ENCODE measurements around the gene ST6GALNAC6.
A peak's percentile ranks its signal among the peaks of the same experiment; 100 is the strongest.

The ST6GALNAC6 gene

DNA sequence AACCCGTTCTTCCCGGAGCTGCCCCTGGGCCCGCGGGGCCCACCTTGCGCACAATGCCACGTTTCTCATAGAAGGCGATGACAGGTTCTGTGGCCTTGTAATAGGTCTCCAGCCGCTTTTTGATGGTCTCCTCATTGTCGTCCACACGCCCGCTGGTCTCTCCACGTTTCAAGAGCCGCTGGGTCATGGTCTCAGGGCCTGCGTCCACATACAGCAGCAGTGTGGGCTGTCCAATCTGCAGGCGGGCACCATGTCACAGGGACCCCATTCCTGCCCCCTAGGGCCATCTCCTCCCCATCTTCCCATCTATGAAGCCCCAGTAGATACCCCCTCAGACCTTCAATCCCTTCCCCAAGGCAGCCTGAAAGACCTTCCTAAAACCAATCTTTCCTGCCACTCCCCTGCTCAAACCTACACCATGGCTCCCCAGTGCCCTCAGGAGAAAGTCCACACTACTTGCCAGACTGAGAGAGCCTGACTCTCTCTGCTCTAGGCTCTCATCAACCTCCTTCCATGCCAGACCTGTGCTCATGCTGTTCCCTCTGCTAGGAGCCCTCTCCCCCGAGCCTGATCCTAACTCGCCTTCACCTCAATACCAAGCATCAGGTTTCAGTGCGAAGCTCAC, 31.0 kb downstream of the ST6GALNAC6 start:
- no peak overlapping the region for H3K4me3 Mint-ChIP-seq
- peak overlapping the region; percentile 48 for H3K27ac Mint-ChIP-seq
- H3K9me3 Mint-ChIP-seq: no peaks in the 10 kb centered on the region
- DNase-seq (ENCODE audit: low spot score in 2 of 2) (no peak), ATAC-seq (no peak)
- peaks cover 6% of the 10 kb centered on the region for H3K36me3 Mint-ChIP-seq
- peaks cover 30% of the 10 kb centered on the region for H3K4me1 Mint-ChIP-seq

DNA sequence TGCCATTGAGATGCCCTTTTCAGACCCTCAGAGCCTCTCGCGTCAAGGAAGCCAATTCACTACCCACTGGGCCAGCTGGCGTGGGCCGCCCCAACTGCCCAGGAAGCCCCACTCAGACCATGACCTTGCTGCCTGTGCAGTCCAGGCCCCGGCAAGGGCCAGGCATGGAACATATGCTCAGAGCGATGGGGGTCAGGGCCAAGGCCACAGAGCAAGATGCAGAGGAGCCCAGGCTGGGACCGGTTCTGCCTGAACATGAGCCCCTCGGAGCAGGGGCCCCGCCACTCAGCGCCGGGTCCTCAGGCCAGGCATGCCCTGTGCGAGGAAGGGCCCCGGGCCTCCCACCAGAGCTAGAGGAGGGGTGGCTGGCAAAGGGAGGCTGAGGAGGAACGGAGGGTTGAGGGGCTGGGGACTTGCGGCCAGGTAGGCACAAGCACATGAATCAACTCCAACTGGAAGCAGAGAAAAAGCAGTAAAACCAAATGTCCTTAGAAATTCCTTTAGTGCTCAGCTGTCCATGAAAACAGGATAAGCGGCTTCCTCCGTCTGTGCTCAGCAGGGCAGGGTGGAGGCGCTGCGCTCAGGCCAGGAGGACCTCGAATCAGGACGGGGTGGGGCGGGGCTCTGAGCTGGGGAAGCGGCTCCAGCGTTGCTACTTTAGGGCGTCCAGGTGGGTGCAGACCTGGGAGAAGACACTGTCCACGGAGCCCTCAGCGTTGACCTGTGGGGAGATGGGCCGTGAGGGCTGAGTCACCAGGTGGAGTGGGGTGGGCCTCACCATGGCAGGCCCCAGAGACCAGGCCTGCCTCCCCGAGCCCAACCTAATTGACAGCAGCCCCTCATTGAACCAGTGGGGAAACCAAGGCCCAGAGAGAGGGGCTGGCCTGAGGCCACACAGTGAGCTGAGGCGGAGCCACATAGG, 31.8 kb downstream of the ST6GALNAC6 start:
- H3K9me3 Mint-ChIP-seq: no peaks in the 10 kb centered on the region
- no peak overlapping the region for H3K27ac Mint-ChIP-seq

DNA sequence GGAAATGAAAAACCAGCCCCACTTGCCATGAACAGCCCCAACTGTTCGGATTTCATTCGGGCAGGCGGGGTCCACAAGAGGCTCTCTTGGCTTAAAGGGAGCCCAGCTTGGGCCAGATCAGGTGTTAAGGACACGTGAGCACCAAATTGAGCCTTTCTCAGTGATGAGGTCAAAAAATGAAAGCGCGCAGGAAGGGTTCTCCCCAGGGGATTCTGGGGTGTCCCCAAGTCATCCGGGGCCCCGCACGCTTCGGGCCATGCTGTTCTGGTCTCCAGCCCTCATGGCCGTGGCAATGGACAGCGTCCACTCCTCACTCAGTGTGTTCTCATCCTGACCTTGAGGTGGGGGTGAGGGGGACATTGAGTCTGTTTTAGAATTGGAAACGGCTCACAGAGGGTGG, 32.9 kb downstream of the ST6GALNAC6 start:
- no peak overlapping the region for H3K27ac Mint-ChIP-seq
- H3K4me3 Mint-ChIP-seq: no peak overlapping the region
- no peaks in the 10 kb centered on the region for H3K9me3 Mint-ChIP-seq
- DNase-seq (ENCODE audit: low spot score in 2 of 2) (no peak), ATAC-seq (no peak)
- H3K36me3 Mint-ChIP-seq: no peaks in the 10 kb centered on the region
- H3K4me1 Mint-ChIP-seq: peaks cover 41% of the 10 kb centered on the region

More for the DNA sequence above, 31.8 kb downstream of the ST6GALNAC6 start:
- DNase-seq (ENCODE audit: low spot score in 2 of 2) (no peak), ATAC-seq (no peak)
- Mint-ChIP-seq H3K36me3 (peaks cover 6% of the 10 kb centered on the region), H3K4me3 (no peak overlapping the region), H3K4me1 (peaks cover 36% of the 10 kb centered on the region)

DNA sequence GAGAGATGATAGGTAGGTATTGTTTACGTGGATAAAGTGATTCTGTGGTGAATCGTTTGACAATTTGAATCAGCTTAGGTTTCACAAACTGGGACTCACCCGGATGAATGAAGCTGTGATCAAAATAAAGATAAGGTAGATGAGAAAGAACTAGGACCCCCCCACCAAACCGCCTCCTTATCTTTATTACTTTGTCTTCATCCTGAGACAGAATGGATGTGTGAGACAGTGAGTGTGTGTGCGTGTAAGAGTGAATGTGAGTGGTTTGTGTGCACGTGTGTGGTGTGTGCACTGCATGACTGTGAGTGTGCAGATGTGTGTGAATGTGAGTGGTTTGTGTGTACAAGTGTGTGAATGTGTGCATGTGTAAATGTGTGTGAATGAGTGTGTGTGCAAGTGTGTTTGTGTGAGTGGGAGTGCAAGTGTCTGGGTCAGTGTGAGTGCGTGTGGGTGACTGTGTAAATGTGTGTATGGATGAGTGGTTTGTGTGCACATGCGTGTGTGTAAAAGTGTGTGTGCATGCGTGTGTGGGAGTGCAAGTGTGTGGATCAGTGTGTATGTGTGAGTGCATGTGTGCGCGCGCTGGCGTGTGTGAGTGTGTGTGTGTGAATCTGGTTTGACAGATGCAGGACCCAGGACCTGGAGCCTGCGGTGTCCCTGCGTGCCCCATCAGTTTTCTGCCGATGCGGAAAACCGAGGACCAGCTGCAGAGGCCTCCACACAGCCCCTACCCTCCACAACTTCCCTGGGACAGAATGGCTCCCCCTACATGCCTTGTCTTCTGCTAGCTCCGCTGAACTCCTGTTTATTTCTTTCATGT, 33.5 kb downstream of the ST6GALNAC6 start:
- H3K4me3 Mint-ChIP-seq: no peak overlapping the region
- no peaks in the 10 kb centered on the region for H3K36me3 Mint-ChIP-seq
- peak overlapping the region; percentile 29 for H3K27ac Mint-ChIP-seq
- ATAC-seq: peak; percentile 77
- DNase-seq (ENCODE audit: low spot score in 2 of 2): no peak
- H3K9me3 Mint-ChIP-seq: no peaks in the 10 kb centered on the region
- H3K4me1 Mint-ChIP-seq: peaks cover 44% of the 10 kb centered on the region

DNA sequence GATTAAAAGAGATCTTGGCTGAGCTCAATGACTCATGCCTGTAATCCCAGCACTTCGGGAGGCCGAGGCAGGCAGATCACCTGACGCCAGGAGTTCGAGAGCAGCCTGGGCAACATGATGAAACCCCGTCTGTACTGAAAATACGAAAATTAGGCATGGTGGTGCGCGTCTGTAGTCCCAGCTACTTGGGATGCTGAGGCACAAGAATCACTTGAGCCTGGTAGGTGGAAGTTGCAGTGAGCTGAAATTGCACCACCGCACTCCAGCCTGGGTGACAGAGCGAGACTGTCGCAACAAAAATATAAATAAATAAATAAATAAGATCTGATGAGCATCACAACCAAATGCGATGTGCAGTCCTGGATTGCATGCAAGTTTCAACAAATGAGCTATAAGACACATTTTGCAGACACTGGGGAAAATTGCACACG, 36.2 kb downstream of the ST6GALNAC6 start:
- ATAC-seq (no peak), DNase-seq (ENCODE audit: low spot score in 2 of 2) (no peak)
- Mint-ChIP-seq H3K27ac (peak overlapping the region; percentile 97), H3K4me1 (peaks cover 51% of the 10 kb centered on the region), H3K9me3 (no peaks in the 10 kb centered on the region), H3K4me3 (no peak overlapping the region), H3K36me3 (no peaks in the 10 kb centered on the region)

DNA sequence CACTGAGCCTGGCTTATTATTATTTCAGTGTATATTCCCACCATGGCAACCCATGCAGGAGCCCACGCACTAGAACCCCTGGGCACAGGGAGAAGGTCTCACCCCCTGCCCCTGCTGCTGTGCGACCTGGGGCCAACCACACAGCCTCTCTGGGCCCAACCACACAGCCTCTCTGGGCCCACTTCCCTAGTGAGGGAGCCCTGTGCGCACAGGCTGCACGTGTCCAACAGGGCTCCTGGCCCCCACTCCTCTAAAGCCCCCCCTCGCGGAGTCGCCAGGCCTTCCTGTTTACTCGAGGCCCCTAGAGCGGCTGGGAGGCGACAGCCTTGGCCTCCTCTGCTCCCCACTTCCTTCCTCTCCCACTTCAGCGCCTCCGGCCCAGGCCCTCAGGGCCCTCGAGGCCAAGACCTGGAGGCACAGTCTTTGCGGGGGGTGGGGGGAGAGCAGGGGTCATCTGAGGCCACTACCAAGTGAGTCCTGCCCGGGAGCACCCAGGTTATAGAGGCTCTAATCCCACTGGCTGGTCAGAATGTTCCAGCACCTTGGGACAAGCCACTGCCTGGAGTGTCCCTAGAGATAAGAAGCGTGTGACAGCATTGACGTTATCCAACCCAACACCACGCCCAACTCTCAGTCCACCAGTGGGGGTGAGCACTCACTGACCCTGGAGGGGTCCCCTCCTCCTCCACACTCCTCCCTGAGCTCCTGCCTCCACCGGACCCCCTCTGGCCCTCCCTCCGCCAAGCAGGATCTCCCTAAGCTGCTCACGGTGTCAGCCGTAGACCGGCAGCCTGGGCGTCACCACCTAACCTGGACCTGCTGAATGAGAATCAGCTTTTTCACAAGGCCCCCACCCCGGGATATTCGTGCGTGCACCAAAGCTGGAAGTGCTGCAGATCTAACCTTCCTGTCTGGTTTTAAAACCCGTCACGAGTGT, 37.1 kb downstream of the ST6GALNAC6 start:
- Mint-ChIP-seq H3K27ac (peak overlapping the region; percentile 97), H3K4me3 (peak overlapping the region; percentile 38), H3K9me3 (no peaks in the 10 kb centered on the region), H3K4me1 (peaks cover 55% of the 10 kb centered on the region), H3K36me3 (no peaks in the 10 kb centered on the region)
- ATAC-seq: peak; percentile 57
- DNase-seq (ENCODE audit: low spot score in 2 of 2): peak; percentile 25 to 74

DNA sequence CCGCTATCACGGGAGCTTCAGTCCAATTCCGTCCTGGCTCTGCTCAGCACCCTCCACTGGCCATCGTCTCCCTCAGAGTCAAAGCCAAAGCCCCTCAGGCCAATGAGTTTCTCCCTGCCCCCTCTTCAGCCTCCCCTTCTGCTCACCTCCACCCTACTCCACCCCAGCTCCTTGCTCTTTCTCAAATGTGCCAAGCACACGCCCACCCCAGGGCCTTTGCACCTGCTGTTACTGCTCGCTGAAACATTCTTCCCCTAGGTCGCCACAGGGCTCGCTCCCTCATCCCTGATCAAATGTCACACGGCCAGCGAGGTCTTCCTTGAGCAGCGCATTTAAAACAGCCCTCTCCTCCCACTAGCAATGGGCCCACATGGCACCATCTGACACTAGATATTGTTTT, 38.6 kb downstream of the ST6GALNAC6 start:
- Mint-ChIP-seq H3K36me3 (no peaks in the 10 kb centered on the region), H3K27ac (peak overlapping the region; percentile 97)
- no peak for DNase-seq (ENCODE audit: low spot score in 2 of 2)

DNA sequence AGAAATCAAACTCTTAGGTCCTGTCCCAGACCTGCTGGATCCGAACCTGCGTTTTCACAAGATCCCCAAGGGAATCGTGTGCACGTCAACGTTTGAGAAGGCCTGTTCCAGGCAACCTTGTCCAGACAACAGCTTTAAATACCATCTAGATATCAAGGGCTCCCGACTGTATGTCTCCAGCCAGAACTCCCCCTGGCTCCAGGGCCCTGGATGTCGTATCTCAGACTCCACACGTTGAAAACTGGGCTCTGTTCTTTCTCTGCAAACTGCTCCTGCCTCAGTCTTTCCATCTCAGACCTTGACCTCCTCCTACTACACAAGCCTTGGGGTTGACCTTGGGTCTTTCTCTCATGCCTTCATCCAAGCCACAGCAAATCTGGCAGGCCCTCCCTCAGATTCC, 39.1 kb downstream of the ST6GALNAC6 start:
- peak overlapping the region; percentile 97 for H3K27ac Mint-ChIP-seq
- peaks cover 51% of the 10 kb centered on the region for H3K4me1 Mint-ChIP-seq
- H3K36me3 Mint-ChIP-seq: no peaks in the 10 kb centered on the region
- ATAC-seq (no peak), DNase-seq (ENCODE audit: low spot score in 2 of 2) (no peak)
- no peaks in the 10 kb centered on the region for H3K9me3 Mint-ChIP-seq
- no peak overlapping the region for H3K4me3 Mint-ChIP-seq

More for the DNA sequence above, 38.6 kb downstream of the ST6GALNAC6 start:
- ATAC-seq: no peak
- Mint-ChIP-seq H3K9me3 (no peaks in the 10 kb centered on the region), H3K4me1 (peaks cover 54% of the 10 kb centered on the region), H3K4me3 (no peak overlapping the region)

DNA sequence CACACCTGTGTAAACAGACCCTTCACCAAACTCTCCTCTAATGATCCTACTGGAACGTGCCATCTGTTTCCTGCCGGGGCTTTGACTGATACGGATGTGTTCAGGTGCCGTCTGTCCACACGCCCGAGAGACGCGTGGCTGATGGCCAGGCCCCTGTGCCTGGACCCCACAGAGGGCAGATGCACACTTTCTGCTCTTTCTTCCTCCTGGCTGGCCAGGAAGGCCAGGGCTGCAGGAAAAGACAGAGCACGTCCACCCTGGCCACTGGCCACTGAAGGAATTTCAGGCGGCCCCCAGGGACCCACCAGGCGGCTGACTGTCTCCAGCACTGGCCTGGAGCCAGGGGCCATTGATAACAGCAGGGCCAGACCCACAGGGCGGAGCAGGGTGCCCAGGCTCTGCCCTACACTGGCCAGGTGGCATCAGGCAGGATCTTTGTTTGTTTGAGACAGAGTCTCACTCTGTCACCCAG, 41.3 kb downstream of the ST6GALNAC6 start:
- H3K36me3 Mint-ChIP-seq: no peaks in the 10 kb centered on the region
- H3K4me3 Mint-ChIP-seq: no peak overlapping the region
- H3K27ac Mint-ChIP-seq: peak overlapping the region; percentile 86
- ATAC-seq (no peak), DNase-seq (ENCODE audit: low spot score in 2 of 2) (no peak)
- no peaks in the 10 kb centered on the region for H3K9me3 Mint-ChIP-seq
- H3K4me1 Mint-ChIP-seq: peaks cover 43% of the 10 kb centered on the region

DNA sequence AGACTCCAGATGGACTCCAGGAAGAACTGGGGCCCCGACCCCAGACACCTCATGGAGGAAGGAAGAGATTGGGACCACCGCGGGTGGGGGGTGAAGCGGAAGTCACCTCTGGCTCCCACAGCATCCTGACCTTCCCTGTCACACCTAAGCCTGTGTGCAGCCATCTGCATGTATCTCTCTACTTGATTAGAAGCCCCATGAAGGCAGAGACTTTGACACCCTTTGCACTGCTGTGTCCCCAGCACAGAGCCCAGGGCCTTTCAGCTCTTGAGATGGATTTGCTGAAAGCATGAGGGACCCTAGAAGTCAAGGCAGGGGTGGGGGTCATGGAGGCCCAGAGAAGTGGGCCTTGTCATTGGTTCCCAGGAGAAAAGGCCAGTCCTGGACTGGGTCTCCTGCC, 42.1 kb downstream of the ST6GALNAC6 start:
- DNase-seq (ENCODE audit: low spot score in 2 of 2) (no peak), ATAC-seq (no peak)
- no peak overlapping the region for H3K4me3 Mint-ChIP-seq
- H3K36me3 Mint-ChIP-seq: no peaks in the 10 kb centered on the region
- H3K9me3 Mint-ChIP-seq: no peaks in the 10 kb centered on the region
- no peak overlapping the region for H3K27ac Mint-ChIP-seq
- peaks cover 35% of the 10 kb centered on the region for H3K4me1 Mint-ChIP-seq

DNA sequence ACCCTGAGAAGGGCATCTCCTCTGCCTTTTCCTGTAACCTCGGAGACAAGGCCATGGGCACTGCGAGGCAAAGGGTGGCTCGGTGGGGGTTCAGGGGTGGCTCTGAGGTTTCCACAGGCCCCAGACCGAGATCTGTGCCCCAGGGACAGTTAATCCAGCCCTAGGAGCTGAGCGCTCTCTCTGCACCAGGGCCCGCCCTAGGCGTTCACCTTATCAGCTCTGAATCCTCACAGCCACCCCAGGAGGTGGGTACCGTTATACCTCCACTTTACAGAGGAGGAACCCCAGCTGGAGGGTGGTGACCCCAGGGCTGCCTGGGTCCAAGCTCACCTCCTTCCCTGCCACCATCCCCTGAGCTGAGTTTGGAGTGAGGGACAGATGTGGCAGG, 42.7 kb downstream of the ST6GALNAC6 start:
- Mint-ChIP-seq H3K9me3 (no peaks in the 10 kb centered on the region), H3K4me1 (peaks cover 30% of the 10 kb centered on the region), H3K36me3 (no peaks in the 10 kb centered on the region), H3K4me3 (no peak overlapping the region), H3K27ac (no peak overlapping the region)
- ATAC-seq (no peak), DNase-seq (ENCODE audit: low spot score in 2 of 2) (no peak)

DNA sequence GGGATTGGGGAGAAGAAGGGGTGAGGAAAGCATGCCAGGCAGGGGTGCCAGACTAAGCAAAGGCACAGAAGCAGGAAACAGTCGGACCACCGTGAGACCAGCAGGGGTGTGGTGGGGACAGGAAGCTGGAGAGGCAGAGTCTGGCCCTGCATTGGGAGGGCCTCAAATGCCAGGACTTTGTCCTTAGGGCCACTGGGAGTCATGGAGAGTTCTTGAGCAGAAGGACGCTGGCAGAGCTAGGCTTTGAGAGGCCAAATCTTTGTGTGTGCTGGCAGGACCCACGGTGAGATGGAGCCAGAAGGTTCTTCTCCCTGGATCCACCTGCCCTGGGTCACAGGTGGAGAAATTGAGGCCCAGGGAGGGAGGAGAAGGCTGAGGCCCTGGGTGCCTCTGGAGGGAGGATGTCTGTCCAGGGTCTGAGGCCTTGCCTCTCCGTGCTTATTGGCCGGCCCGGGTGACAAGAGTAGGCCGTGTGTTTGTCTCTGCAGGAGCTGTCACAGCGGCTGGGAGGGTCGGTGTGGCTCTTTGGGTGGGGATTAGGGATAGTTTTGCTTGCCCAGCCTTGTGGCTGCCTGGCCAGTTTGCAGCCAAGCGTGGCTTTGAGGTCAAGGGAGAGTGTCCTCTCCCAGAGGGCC, 43.2 kb downstream of the ST6GALNAC6 start:
- Mint-ChIP-seq H3K36me3 (no peaks in the 10 kb centered on the region), H3K27ac (peak overlapping the region; percentile 74), H3K4me1 (peaks cover 25% of the 10 kb centered on the region), H3K4me3 (no peak overlapping the region), H3K9me3 (no peaks in the 10 kb centered on the region)
- DNase-seq (ENCODE audit: low spot score in 2 of 2) (no peak), ATAC-seq (no peak)

DNA sequence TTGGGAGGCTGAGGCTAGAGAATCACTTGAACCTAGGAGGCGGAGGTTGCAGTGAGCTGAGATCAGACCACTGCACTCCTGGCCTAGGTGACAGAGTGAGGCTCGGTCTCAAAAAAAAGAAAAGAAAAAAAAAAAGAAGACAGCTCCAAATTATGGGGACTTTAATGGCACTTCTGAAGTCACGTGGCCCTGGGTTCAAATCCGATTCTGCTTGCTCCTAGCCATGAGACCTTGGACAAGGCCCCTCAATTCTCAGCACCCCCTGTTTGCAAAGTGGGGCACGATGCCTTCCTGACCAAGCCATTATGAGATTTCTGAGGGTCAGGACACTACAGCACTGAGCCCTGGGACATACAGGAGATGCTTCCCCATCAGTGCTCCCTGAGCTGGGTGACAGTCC, 43.9 kb downstream of the ST6GALNAC6 start:
- no peaks in the 10 kb centered on the region for H3K36me3 Mint-ChIP-seq
- ATAC-seq: no peak
- DNase-seq (ENCODE audit: low spot score in 2 of 2): no peak
- no peaks in the 10 kb centered on the region for H3K9me3 Mint-ChIP-seq
- H3K4me1 Mint-ChIP-seq: peaks cover 18% of the 10 kb centered on the region
- peak overlapping the region; percentile 74 for H3K27ac Mint-ChIP-seq
- H3K4me3 Mint-ChIP-seq: no peak overlapping the region

DNA sequence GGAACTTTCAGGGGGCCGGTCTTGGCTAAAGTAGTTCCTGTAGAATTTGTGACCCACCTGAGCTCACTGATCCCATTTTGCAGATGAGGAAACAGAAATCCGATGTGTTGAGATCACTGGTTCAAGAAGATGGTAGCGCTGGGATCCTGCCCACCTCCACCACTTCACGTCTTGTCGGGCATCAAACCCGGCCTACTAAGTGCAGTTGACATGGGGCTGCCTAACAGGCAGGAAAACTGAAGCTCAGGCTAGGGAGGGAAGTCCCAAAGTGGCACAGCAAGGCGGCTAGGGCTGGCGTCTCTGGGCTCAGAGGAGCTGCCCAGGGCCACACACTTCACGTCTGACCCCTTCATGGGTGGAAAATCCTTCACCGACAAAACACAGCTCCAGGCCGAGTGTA, 44.4 kb downstream of the ST6GALNAC6 start:
- peaks cover 15% of the 10 kb centered on the region for H3K4me1 Mint-ChIP-seq
- peak overlapping the region; percentile 75 for H3K4me3 Mint-ChIP-seq
- no peaks in the 10 kb centered on the region for H3K36me3 Mint-ChIP-seq
- DNase-seq (ENCODE audit: low spot score in 2 of 2) (no peak), ATAC-seq (no peak)
- H3K9me3 Mint-ChIP-seq: no peaks in the 10 kb centered on the region
- H3K27ac Mint-ChIP-seq: peak overlapping the region; percentile 87
